Fibroblast of pulmonary artery (primary cell): ENCODE results near the gene CCDC141.

ENCODE experiments used
- DNase-seq: peaks from one replicate; pipeline ENCODE4 v3.0.0-alpha.2; 2010; ENCODE audit warnings: low read depth
- H3K4me3 ChIP-seq: replicated peaks from 2 replicates; pipeline ENCODE4 v1.5.1; 2011; ENCODE audit warnings: low read depth, mild to moderate bottlenecking, control low read depth, low read length, moderate library complexity
- CTCF ChIP-seq: IDR thresholded peaks from 2 replicates; pipeline ENCODE4 v1.5.1; 2011; ENCODE audit warnings: mild to moderate bottlenecking, control low read depth, low read length, inconsistent platforms; ENCODE audit errors: missing control alignments

CCDC141 gene

GRCh38 chr2:179081954-179082353, 32.0 kb upstream of the CCDC141 start:
- no peak overlapping the region for H3K4me3 ChIP-seq
- DNase-seq: no peak
- TF ChIP-seq CTCF: no peak

- TF ChIP-seq CTCF: no peak
- no peak overlapping the region for H3K4me3 ChIP-seq
- no peak for DNase-seq
These were observed 22.6 kb upstream of the CCDC141 start for GRCh38 chr2:179072527-179072926.

DNA sequence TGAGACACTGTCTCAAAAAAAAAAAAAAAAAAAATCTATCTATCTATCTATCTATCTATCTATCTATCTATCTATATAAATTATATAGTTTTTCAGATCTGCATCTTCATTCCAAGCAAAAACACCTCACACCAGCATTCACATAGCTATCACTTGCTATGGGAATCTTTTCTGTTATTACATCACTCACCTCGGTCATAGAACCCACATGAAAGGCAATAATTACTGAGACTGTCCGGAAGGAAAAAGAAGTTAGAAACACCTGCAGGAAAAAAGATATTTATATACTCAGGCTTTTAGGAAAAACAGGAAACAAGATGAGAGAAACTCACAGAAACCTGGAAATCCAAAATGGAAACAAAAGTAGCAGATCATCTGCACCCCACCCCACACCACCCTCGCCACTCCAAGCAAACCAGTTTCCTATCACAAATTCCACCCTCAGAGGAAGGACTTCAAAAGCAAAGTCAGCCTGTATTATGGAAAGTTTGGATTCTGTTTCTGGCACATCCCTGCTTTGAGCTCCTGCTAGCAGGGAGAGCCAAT, 21.9 kb upstream of the CCDC141 start:
- no peak for TF ChIP-seq CTCF
- H3K4me3 ChIP-seq: no peak overlapping the region
- DNase-seq: no peak

- H3K4me3 ChIP-seq: no peak overlapping the region
- no peak for DNase-seq
- no peak for TF ChIP-seq CTCF
These were observed 21.0 kb upstream of the CCDC141 start for GRCh38 chr2:179070895-179071294.

GRCh38 chr2:179069685-179070084, 19.7 kb upstream of the CCDC141 start:
- no peak for TF ChIP-seq CTCF
- DNase-seq: no peak
- H3K4me3 ChIP-seq: no peak overlapping the region

- DNase-seq: no peak
- TF ChIP-seq CTCF: no peak
- H3K4me3 ChIP-seq: no peak overlapping the region
These were observed 19.2 kb upstream of the CCDC141 start for GRCh38 chr2:179068991-179069643.
